Lower lobe of right lung (tissue), 2 donors: Measurements from ENCODE around the gene IPO13. TPM values are rescaled to one million over a fixed set of nuclear protein-coding genes. Genes with fewer than 3 reads are reported as not detected.

Experiments
- ATAC-seq, 2 donors: fragments of 200-7000 bp; cut with Tn5 transposase; one replicate each; pipeline ENCODE4 v1.9.1; 2020 to 2022; ENCODE audit warnings: mild to moderate bottlenecking in 2 of 2, moderate library complexity in 2 of 2
- DNase-seq: peaks from one replicate; pipeline ENCODE4 v3.0.0-alpha.2; 2020
- H3K27ac ChIP-seq: fragments of 200-600 bp; one replicate; pipeline ENCODE4 v1.8.0; 2022
- H3K27me3 ChIP-seq: fragments of 200-600 bp; one replicate; pipeline ENCODE4 v1.8.0; 2022; ENCODE audit warnings: low read depth
- H3K36me3 ChIP-seq: fragments of 200-600 bp; one replicate; pipeline ENCODE4 v1.8.0; 2022; ENCODE audit warnings: mild to moderate bottlenecking
- H3K4me1 ChIP-seq: fragments of 200-600 bp; one replicate; pipeline ENCODE4 v1.8.0; 2022
- H3K4me3 ChIP-seq: fragments of 200-600 bp; one replicate; pipeline ENCODE4 v1.8.0; 2022; ENCODE audit warnings: mild to moderate bottlenecking
- H3K9me3 ChIP-seq: fragments of 200-600 bp; one replicate; pipeline ENCODE4 v1.8.0; 2022
- intact Hi-C: fragments of 100-400 bp; cut with DNase I; formaldehyde crosslinking; loops from one replicate; pipeline ENCODE4 v1.11.0; 2022
- total RNA-seq: library from RNA; stranded (reverse); fragmentation: NEBNext Ultra II Directional; extraction: Animal tissue kit (Norgen Biotek cat#: 25700); gene quantifications from one replicate; pipeline ENCODE4 v1.2.1, GENCODE V29; 2021
- TF ChIP-seq, protein P1 (sequence below): fragments of 200-600 bp; IDR thresholded peaks from one replicate; pipeline ENCODE4 v1.8.0; 2022; ENCODE audit warnings: antibody characterized with exemption, mild to moderate bottlenecking
- donor health status: DM: no; HTN: yes; CAD: no; lungs with severe emphysema.

IPO13 gene
- total RNA-seq, 1 donor from 2014 or later = 28.2 TPM

DNA sequence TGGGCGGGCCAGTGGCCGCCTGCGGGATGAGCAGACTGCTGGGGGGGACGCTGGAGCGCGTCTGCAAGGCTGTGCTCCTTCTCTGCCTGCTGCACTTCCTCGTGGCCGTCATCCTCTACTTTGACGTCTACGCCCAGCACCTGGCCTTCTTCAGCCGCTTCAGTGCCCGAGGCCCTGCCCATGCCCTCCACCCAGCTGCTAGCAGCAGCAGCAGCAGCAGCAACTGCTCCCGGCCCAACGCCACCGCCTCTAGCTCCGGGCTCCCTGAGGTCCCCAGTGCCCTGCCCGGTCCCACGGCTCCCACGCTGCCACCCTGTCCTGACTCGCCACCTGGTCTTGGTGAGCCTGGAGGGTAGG, 34.4 kb downstream of the IPO13 start:
- intact Hi-C loops = no loop called here
- ATAC-seq = no peak
- Histone ChIP-seq H3K27ac (no peak overlapping the region), H3K36me3 (peaks cover 32% of the 10 kb centered on the region), H3K4me3 (no peak overlapping the region), H3K9me3 (no peaks in the 10 kb centered on the region), H3K27me3 (no peaks in the 10 kb centered on the region), H3K4me1 (peaks cover 36% of the 10 kb centered on the region)
- TF ChIP-seq, protein P1, sequence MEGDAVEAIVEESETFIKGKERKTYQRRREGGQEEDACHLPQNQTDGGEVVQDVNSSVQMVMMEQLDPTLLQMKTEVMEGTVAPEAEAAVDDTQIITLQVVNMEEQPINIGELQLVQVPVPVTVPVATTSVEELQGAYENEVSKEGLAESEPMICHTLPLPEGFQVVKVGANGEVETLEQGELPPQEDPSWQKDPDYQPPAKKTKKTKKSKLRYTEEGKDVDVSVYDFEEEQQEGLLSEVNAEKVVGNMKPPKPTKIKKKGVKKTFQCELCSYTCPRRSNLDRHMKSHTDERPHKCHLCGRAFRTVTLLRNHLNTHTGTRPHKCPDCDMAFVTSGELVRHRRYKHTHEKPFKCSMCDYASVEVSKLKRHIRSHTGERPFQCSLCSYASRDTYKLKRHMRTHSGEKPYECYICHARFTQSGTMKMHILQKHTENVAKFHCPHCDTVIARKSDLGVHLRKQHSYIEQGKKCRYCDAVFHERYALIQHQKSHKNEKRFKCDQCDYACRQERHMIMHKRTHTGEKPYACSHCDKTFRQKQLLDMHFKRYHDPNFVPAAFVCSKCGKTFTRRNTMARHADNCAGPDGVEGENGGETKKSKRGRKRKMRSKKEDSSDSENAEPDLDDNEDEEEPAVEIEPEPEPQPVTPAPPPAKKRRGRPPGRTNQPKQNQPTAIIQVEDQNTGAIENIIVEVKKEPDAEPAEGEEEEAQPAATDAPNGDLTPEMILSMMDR = no peak
- no peak for DNase-seq

DNA sequence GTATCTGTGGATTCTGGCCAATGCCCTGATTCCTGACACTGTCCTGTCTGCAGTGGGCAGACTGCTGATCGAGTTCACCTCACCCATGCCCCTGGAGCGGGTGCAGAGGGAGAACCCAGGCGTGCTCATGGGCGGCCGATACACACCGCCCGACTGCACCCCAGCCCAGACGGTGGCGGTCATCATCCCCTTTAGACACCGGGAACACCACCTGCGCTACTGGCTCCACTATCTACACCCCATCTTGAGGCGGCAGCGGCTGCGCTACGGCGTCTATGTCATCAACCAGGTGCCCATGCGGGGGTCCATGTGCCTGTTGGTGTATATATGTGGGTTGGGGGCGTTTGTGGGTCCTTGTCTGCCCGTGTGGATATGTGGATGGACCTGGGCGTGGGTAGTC, 34.9 kb downstream of the IPO13 start:
- H3K4me3 ChIP-seq = no peak overlapping the region
- TF ChIP-seq, protein P1 = no peak
- no peak for DNase-seq
- no peak overlapping the region for H3K27ac ChIP-seq
- H3K36me3 ChIP-seq = peaks cover 27% of the 10 kb centered on the region
- no peak for ATAC-seq
- intact Hi-C loops = no loop called here
- H3K9me3 ChIP-seq = no peaks in the 10 kb centered on the region
- H3K4me1 ChIP-seq = peaks cover 31% of the 10 kb centered on the region
- H3K27me3 ChIP-seq = no peaks in the 10 kb centered on the region

DNA sequence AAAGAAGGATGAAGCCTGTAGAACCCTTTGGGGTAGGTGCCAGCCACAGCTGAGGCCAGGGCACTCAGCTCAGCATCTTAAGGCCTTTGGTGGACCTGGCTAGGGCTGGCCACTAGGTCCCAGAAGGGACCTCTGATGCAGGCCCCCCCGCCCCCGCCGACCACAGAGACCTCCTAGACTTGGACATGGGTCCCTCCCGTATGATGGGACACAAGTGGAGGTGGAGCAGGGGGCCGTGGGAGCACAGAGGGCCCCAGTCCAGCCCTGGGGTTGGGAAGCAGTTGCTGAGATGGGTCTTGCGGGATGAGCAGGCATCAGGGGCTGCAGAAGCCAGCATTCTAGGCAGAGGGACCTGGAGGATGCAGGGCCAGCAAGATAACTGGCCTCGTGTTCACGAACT, 35.5 kb downstream of the IPO13 start:
- intact Hi-C loops = no loop called here
- TF ChIP-seq, protein P1 = no peak
- Histone ChIP-seq H3K36me3 (peaks cover 21% of the 10 kb centered on the region), H3K4me1 (peaks cover 25% of the 10 kb centered on the region), H3K9me3 (no peaks in the 10 kb centered on the region), H3K4me3 (no peak overlapping the region), H3K27ac (no peak overlapping the region), H3K27me3 (no peaks in the 10 kb centered on the region)
- no peak for ATAC-seq
- DNase-seq = no peak

DNA sequence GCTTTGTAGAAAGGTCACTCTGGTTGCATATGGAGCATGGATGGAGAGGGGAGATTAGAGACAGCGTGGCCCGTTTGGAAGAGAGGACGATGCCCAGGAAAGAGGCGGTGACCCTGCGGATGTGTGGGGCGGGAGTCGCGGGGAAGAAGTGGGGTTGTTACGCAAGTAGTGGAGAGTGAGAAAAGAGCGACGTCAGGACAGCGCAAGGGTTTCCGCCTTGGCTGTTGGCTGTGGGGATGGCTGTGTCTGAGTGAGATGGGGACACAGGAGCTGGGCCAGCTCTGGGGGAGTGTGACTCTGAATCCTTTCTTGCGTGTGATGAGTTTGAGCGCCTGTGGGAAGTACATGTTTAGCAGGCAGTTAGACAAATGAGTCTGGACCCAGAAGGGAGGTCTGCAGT, 36.1 kb downstream of the IPO13 start:
- Histone ChIP-seq H3K27ac (no peak overlapping the region), H3K4me3 (no peak overlapping the region), H3K4me1 (peaks cover 19% of the 10 kb centered on the region), H3K9me3 (no peaks in the 10 kb centered on the region), H3K27me3 (no peaks in the 10 kb centered on the region), H3K36me3 (peaks cover 15% of the 10 kb centered on the region)
- TF ChIP-seq, protein P1 = no peak
- no peak for DNase-seq
- no peak for ATAC-seq
- intact Hi-C loops = no loop called here

DNA sequence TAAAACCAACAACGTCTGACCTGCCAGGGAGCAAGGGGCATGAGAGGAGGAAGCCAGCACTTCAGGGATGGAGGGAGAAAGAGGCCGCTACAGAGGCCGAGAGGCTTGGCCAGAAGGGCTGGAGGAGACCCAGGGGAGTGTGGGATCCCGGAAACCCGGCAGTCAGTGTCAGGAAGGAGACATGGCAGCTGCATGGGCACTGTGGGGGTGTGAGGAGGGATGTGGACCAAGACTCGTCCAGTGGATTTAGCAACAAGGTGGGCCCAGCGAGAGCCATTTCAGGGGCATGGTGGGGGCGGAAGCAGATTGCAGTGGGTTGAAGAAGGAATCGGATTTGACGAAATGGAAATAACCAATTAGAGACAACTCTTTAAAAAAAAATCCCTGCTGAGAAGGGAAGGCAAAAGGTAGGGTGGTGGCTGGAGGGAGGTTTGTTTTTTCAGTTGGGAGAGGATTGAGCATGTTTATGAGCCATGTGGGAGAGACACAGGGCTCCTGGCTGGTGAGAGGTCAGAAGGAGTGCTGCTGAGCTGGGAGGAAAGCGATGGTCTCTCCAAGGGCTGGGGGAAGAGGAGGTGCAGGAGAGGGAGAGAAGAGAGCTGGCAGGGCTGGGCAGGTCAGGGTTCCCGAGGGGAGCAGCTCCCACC, 36.6 kb downstream of the IPO13 start:
- intact Hi-C loops = no loop called here
- peaks cover 13% of the 10 kb centered on the region for H3K4me1 ChIP-seq
- ATAC-seq = no peak
- no peak overlapping the region for H3K27ac ChIP-seq
- H3K27me3 ChIP-seq = no peaks in the 10 kb centered on the region
- peaks cover 9% of the 10 kb centered on the region for H3K36me3 ChIP-seq
- no peaks in the 10 kb centered on the region for H3K9me3 ChIP-seq
- DNase-seq = no peak
- H3K4me3 ChIP-seq = no peak overlapping the region
- TF ChIP-seq, protein P1 = no peak
